Activated CD4-positive, alpha-beta T cell treated with anti-CD3 and anti-CD28 coated beads for 36 hours (primary cell): Measurements from ENCODE around the gene AXIN2. TPM values are rescaled to one million over a fixed set of nuclear protein-coding genes. Genes with fewer than 3 reads are reported as not detected.
"Not testable (repeated sequence)": the region's sequence is repeated elsewhere in the genome, so short reads cannot be mapped to it uniquely, and the experiment has no call there.

Experiments used
- ATAC-seq: fragments of 200-7000 bp; cut with Tn5 transposase; one replicate; pipeline ENCODE4 v1.10.0; 2021; ENCODE audit warnings: mild to moderate bottlenecking, moderate library complexity
- CTCF ChIA-PET: fragments of 350-600 bp; sonication (Branson Sonifier 250); formaldehyde crosslinking; loops from one replicate; lab custom pipeline; 2021; ENCODE audit warnings: antibody characterized with exemption; lab: Charles Lee
- POLR2A ChIA-PET: fragments of 350-600 bp; sonication (Branson Sonifier 250); formaldehyde crosslinking; loops from one replicate; lab custom pipeline; 2021; ENCODE audit warnings: antibody characterized with exemption, inconsistent platforms; lab: Charles Lee
- DNase-seq: peaks from one replicate; pipeline ENCODE4 v3.0.0-alpha.2; 2020
- H3K27ac Mint-ChIP-seq: one replicate; pipeline ENCODE4 v1.8.0; 2021; ENCODE audit warnings: mixed read lengths
- H3K27me3 Mint-ChIP-seq: one replicate; pipeline ENCODE4 v1.8.0; 2021; ENCODE audit warnings: mixed read lengths
- H3K36me3 Mint-ChIP-seq: one replicate; pipeline ENCODE4 v1.8.0; 2021; ENCODE audit warnings: low read depth, mixed read lengths
- H3K4me1 Mint-ChIP-seq: one replicate; pipeline ENCODE4 v1.8.0; 2021; ENCODE audit warnings: mixed read lengths
- H3K4me3 Mint-ChIP-seq: one replicate; pipeline ENCODE4 v1.8.0; 2021; ENCODE audit warnings: mild to moderate bottlenecking, moderate library complexity, mixed read lengths
- H3K9me3 Mint-ChIP-seq: one replicate; pipeline ENCODE4 v1.8.0; 2021; ENCODE audit warnings: low read depth, mixed read lengths
- intact Hi-C, 2 experiments: fragments of 100-400 bp; cut with DNase I in 1 of 2; cut with micrococcal nuclease in 1 of 2; formaldehyde crosslinking; loops; one replicate each; pipeline versions ENCODE4 v1.14.2 to v1.15.1; 2022 to 2024; cut with DNase I, micrococcal nuclease
- total RNA-seq, 2 experiments: library from RNA; stranded (reverse); gene quantifications; one replicate each; pipeline ENCODE4 v1.2.3, GENCODE V29; 2021

The AXIN2 gene
- total RNA-seq, 2 experiments from 2014 or later = 2.6 to 3.0 TPM

- peaks cover 15% of the 10 kb centered on the region for H3K4me1 Mint-ChIP-seq
- no peaks in the 10 kb centered on the region for H3K36me3 Mint-ChIP-seq
- H3K4me3 Mint-ChIP-seq = peak overlapping the region; percentile 14
- POLR2A ChIA-PET = interaction anchor here (0.5 to 0.7 kb wide), 2 partner anchors 40 to 1249 kb away, joined by 4 to 5 read pairs; no protein-coding TSS in a partner anchor
- no peaks in the 10 kb centered on the region for H3K9me3 Mint-ChIP-seq
- DNase-seq (peak; percentile 26), ATAC-seq (no peak)
- CTCF ChIA-PET = interaction anchor here (0.7 kb wide), 1 partner anchor 47 kb away, joined by 4 read pairs; no protein-coding TSS in a partner anchor
- peaks cover 3% of the 10 kb centered on the region for H3K27me3 Mint-ChIP-seq
- intact Hi-C loops = no loop called here
- H3K27ac Mint-ChIP-seq = no peak overlapping the region
These were observed 66.1 kb downstream of the AXIN2 start for GRCh38 chr17:65495122-65496055.

- ChIA-PET CTCF (interaction anchor here (0.5 to 1.2 kb wide), 3 partner anchors 17 to 405 kb away, joined by 3 to 6 read pairs (median 3); no protein-coding TSS in a partner anchor), POLR2A (no interaction called here)
- Mint-ChIP-seq H3K9me3 (no peaks in the 10 kb centered on the region), H3K27me3 (peaks cover 5% of the 10 kb centered on the region), H3K4me1 (peaks cover 4% of the 10 kb centered on the region), H3K27ac (no peak overlapping the region), H3K36me3 (no peaks in the 10 kb centered on the region), H3K4me3 (no peak overlapping the region)
- DNase-seq (no peak), ATAC-seq (peak; percentile 47)
- intact Hi-C loops = no loop called here
These were observed 71.9 kb downstream of the AXIN2 start for GRCh38 chr17:65489413-65490155.

GRCh38 chr17:65488665-65489064, 72.8 kb downstream of the AXIN2 start:
- Mint-ChIP-seq H3K27ac (no peak overlapping the region), H3K36me3 (no peaks in the 10 kb centered on the region), H3K4me1 (no peaks in the 10 kb centered on the region), H3K27me3 (peaks cover 5% of the 10 kb centered on the region), H3K9me3 (no peaks in the 10 kb centered on the region), H3K4me3 (no peak overlapping the region)
- POLR2A ChIA-PET = no interaction called here
- no peak for ATAC-seq
- CTCF ChIA-PET = no interaction called here
- no peak for DNase-seq
- intact Hi-C loops = no loop called here

GRCh38 chr17:65487990-65488389, 73.5 kb downstream of the AXIN2 start:
- ChIA-PET CTCF (no interaction called here), POLR2A (no interaction called here)
- DNase-seq (no peak), ATAC-seq (no peak)
- Mint-ChIP-seq H3K27me3 (peaks cover 5% of the 10 kb centered on the region), H3K36me3 (no peaks in the 10 kb centered on the region), H3K9me3 (no peaks in the 10 kb centered on the region), H3K4me3 (no peak overlapping the region), H3K4me1 (no peaks in the 10 kb centered on the region), H3K27ac (no peak overlapping the region)
- intact Hi-C loops = no loop called here

- CTCF ChIA-PET = no interaction called here
- no peaks in the 10 kb centered on the region for H3K9me3 Mint-ChIP-seq
- ATAC-seq = peak; percentile 78
These were observed 74.3 kb downstream of the AXIN2 start for GRCh38 chr17:65487161-65487560.

GRCh38 chr17:65485388-65486299, 75.8 kb downstream of the AXIN2 start:
- CTCF ChIA-PET = interaction anchor here (0.6 to 0.9 kb wide), 2 partner anchors 253 to 1833 kb away, joined by 3 to 4 read pairs; no protein-coding TSS in a partner anchor
- intact Hi-C loops = no loop called here
- POLR2A ChIA-PET = no interaction called here
- Mint-ChIP-seq H3K9me3 (no peaks in the 10 kb centered on the region), H3K4me1 (no peaks in the 10 kb centered on the region), H3K27ac (no peak overlapping the region), H3K36me3 (no peaks in the 10 kb centered on the region), H3K27me3 (peaks cover 5% of the 10 kb centered on the region), H3K4me3 (no peak overlapping the region)
- ATAC-seq = no peak
- DNase-seq = no peak

More at GRCh38 chr17:65487161-65487560, 74.3 kb downstream of the AXIN2 start:
- Mint-ChIP-seq H3K27me3 (peaks cover 5% of the 10 kb centered on the region), H3K4me3 (no peak overlapping the region), H3K36me3 (no peaks in the 10 kb centered on the region), H3K27ac (no peak overlapping the region), H3K4me1 (no peaks in the 10 kb centered on the region)
- POLR2A ChIA-PET = no interaction called here
- intact Hi-C loops = no loop called here
- peak; percentile 44 for DNase-seq

- H3K27ac Mint-ChIP-seq, H3K4me3 Mint-ChIP-seq, DNase-seq, POLR2A ChIA-PET, H3K27me3 Mint-ChIP-seq, CTCF ChIA-PET, H3K4me1 Mint-ChIP-seq, intact Hi-C loops, H3K36me3 Mint-ChIP-seq, ATAC-seq, H3K9me3 Mint-ChIP-seq: not testable (repeated sequence)
These were observed 77.0 kb downstream of the AXIN2 start for GRCh38 chr17:65484405-65484804.

- H3K4me1 Mint-ChIP-seq = no peaks in the 10 kb centered on the region
- H3K36me3 Mint-ChIP-seq = no peaks in the 10 kb centered on the region
- no peak overlapping the region for H3K27ac Mint-ChIP-seq
- no peak overlapping the region for H3K4me3 Mint-ChIP-seq
- no peak for DNase-seq
- no peaks in the 10 kb centered on the region for H3K9me3 Mint-ChIP-seq
- ChIA-PET POLR2A (no interaction called here), CTCF (no interaction called here)
- ATAC-seq = no peak
- H3K27me3 Mint-ChIP-seq = peaks cover 5% of the 10 kb centered on the region
- intact Hi-C loops = no loop called here
These were observed 78.0 kb downstream of the AXIN2 start for GRCh38 chr17:65483438-65483837.

- Mint-ChIP-seq H3K4me3 (no peak overlapping the region), H3K9me3 (no peaks in the 10 kb centered on the region), H3K36me3 (no peaks in the 10 kb centered on the region), H3K4me1 (no peaks in the 10 kb centered on the region), H3K27ac (no peak overlapping the region), H3K27me3 (peaks cover 5% of the 10 kb centered on the region)
- ChIA-PET CTCF (interaction anchor here (0.6 kb wide), 1 partner anchor 83 kb away, joined by 3 read pairs; no protein-coding TSS in a partner anchor), POLR2A (no interaction called here)
- intact Hi-C loops = no loop called here
- no peak for DNase-seq
- ATAC-seq = no peak
These were observed 79.2 kb downstream of the AXIN2 start for GRCh38 chr17:65482201-65482600.

GRCh38 chr17:65479282-65479681, 82.2 kb downstream of the AXIN2 start:
- H3K4me1 Mint-ChIP-seq = no peaks in the 10 kb centered on the region
- no peak for DNase-seq
- ChIA-PET POLR2A (no interaction called here), CTCF (no interaction called here)
- no peak for ATAC-seq
- intact Hi-C loops = no loop called here
- no peak overlapping the region for H3K4me3 Mint-ChIP-seq
- no peaks in the 10 kb centered on the region for H3K27me3 Mint-ChIP-seq
- H3K9me3 Mint-ChIP-seq = no peaks in the 10 kb centered on the region
- H3K36me3 Mint-ChIP-seq = no peaks in the 10 kb centered on the region
- no peak overlapping the region for H3K27ac Mint-ChIP-seq
